Activated CD8-positive, alpha-beta T cell treated with anti-CD3 and anti-CD28 coated beads, Interleukin-2, amount 10 ng/mL, durations not matched to agents 7 days and 5 days (primary cell): ENCODE data around the gene PIGQ. TPM values are rescaled to one million over a fixed set of nuclear protein-coding genes. Genes with fewer than 3 reads are reported as not detected.

ENCODE experiments used
- ATAC-seq: fragments of 150-1000 bp; cut with Tn5 transposase; one replicate; pipeline ENCODE4 v1.10.0; 2021; ENCODE audit warnings: moderate library complexity
- CTCF ChIA-PET: fragments of 350-600 bp; sonication (Branson Sonifier 250); formaldehyde crosslinking; loops from one replicate; lab custom pipeline; 2021; ENCODE audit warnings: antibody characterized with exemption; lab: Charles Lee
- POLR2A ChIA-PET: fragments of 350-600 bp; sonication (Branson Sonifier 250); formaldehyde crosslinking; loops from one replicate; lab custom pipeline; 2021; ENCODE audit warnings: antibody characterized with exemption; lab: Charles Lee
- DNase-seq: peaks from one replicate; pipeline ENCODE4 v3.0.0-alpha.2; 2020
- H3K27ac Mint-ChIP-seq: one replicate; pipeline ENCODE4 v1.8.0; 2021; ENCODE audit warnings: mild to moderate bottlenecking, mixed read lengths
- H3K27me3 Mint-ChIP-seq: one replicate; pipeline ENCODE4 v1.8.0; 2021; ENCODE audit warnings: low read depth, mixed read lengths
- H3K36me3 Mint-ChIP-seq: one replicate; pipeline ENCODE4 v1.8.0; 2021; ENCODE audit warnings: low read depth, mixed read lengths
- H3K4me1 Mint-ChIP-seq: one replicate; pipeline ENCODE4 v1.8.0; 2021; ENCODE audit warnings: low read depth, mixed read lengths
- H3K4me3 Mint-ChIP-seq: one replicate; pipeline ENCODE4 v1.8.0; 2021; ENCODE audit warnings: mild to moderate bottlenecking, mixed read lengths
- H3K9me3 Mint-ChIP-seq: one replicate; pipeline ENCODE4 v1.8.0; 2022; ENCODE audit warnings: mixed read lengths; ENCODE audit not compliant: insufficient read depth
- total RNA-seq, 2 experiments: library from RNA; stranded (reverse); gene quantifications; one replicate each; pipeline ENCODE4 v1.2.3, GENCODE V29; 2021

PIGQ gene
- total RNA-seq, 2 experiments from 2014 or later: 41.2 to 43.0 TPM

DNA sequence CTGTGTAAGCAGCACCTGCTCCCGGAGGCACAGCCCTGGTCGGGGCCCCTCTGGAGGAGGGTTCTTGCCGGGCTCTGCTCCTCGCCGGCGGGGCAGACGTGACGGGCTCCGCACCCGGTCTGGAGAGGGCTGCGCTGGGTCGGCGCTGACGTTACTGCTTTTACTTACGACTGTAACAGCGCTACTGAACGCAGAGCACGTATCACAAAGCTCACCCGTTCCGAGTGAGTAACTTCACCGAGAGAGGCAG, 18.8 kb downstream of the PIGQ start:
- Mint-ChIP-seq H3K4me1 (peaks cover 33% of the 10 kb centered on the region), H3K27ac (peak overlapping the region; percentile 99), H3K27me3 (no peaks in the 10 kb centered on the region), H3K4me3 (peak overlapping the region; percentile 84), H3K36me3 (peaks cover 2% of the 10 kb centered on the region), H3K9me3 (no peaks in the 10 kb centered on the region)
- CTCF ChIA-PET: interaction anchor here (1.1 kb wide), 1 partner anchor 9 kb away, joined by 3 read pairs; no protein-coding TSS in a partner anchor
- ATAC-seq: peak; percentile 13
- DNase-seq: peak; percentile 75
- POLR2A ChIA-PET: interaction anchor here (0.7 to 1.4 kb wide), 6 partner anchors 9 to 1376 kb away, joined by 3 read pairs; partner anchors contain the start of genes METTL26, RPS2 and WFIKKN1

DNA sequence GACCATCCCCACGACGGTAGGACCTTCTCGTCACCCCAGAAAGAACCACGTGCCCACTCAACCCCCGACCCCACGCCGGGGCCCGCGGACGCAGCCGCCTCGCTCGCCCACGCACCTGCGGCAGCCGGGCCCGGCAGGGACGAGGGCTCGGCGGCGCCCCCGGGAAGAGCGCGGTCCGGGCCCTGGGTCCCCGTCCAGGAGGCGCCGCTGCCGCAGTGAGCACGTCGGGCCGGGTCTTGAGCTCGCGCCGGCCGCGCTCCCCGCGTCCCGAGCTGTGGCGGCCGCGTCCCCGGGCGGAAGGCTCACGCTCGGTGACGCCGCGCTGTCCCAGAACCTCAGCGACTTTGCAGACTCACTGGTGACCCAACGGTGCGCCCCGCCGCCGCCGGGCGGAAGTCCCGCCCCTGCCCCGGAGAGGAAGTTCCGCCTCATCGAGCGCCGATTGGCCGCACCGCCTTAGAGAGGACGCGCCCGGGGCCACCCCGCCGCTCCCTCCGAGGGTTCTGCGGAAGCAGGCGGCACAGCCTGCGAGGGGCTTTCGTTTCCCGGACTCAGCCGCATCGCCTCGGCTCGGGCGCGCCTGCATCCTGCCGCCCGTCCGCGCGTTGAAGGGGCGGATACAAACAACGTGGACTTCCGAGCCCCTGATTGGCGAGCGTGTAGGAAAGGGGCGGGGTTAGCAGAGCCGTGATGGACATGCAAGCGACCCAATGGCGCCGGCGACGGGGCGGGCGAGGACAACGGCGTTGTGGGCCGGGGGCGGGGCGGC, 19.3 kb downstream of the PIGQ start:
- DNase-seq (peak; percentile 98), ATAC-seq (peak; percentile 78)
- Mint-ChIP-seq H3K27ac (peak overlapping the region; percentile 99), H3K9me3 (no peaks in the 10 kb centered on the region), H3K27me3 (no peaks in the 10 kb centered on the region), H3K4me3 (peak overlapping the region; percentile 84), H3K36me3 (peaks cover 2% of the 10 kb centered on the region), H3K4me1 (peaks cover 34% of the 10 kb centered on the region)
- POLR2A ChIA-PET: interaction anchor here (0.5 to 1.4 kb wide), 6 partner anchors 9 to 1376 kb away, joined by 3 read pairs; partner anchors contain the start of genes RPS2 and WFIKKN1
- CTCF ChIA-PET: interaction anchor here (1.1 kb wide), 1 partner anchor 10 kb away, joined by 3 read pairs; no protein-coding TSS in a partner anchor

DNA sequence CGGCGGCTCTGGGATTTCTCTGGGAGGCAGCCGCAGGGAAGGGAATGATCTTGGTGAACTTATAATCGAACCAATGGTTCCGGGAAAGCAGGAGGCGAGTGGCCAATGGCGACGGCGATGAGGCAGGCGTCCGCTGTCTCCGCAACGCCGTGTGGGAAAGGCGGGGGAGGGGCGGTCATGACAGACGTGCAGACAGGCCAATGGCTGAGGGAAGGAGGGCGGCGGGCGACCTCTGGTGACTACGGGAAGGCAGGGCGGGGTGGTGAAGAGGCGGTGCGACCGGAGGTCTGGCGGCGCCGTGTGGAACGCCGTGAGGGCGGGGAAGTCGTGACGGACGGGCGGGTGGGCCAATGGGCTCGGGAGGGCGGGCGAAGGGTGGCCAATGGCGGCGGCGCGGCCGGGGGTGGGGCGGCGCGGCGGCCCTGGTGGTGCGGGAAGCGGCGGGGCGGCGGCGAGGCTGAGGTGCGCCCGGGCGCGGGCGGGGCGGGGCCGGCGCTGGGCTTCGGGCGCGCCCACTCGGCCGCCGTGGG, 20.0 kb downstream of the PIGQ start, which contains the start of gene RAB40C:
Gene RAB40C, plus strand, starts transcription at position 409 of the 530 bp plus-strand sequence. CDS start 226 bp downstream, outside the sequence.
- Mint-ChIP-seq H3K36me3 (peaks cover 2% of the 10 kb centered on the region), H3K4me1 (peaks cover 34% of the 10 kb centered on the region), H3K9me3 (no peaks in the 10 kb centered on the region), H3K4me3 (peak within 1 kb of the TSS; percentile 84), H3K27me3 (no peaks in the 10 kb centered on the region), H3K27ac (peak within 1 kb of the TSS; percentile 97)
- ATAC-seq: peak; percentile 90
- ChIA-PET CTCF (no interaction called here), POLR2A (interaction anchor here (1.5 kb wide), 1 partner anchor 20 kb away, joined by 3 read pairs; no protein-coding TSS in a partner anchor)
- DNase-seq: peak; percentile 99

DNA sequence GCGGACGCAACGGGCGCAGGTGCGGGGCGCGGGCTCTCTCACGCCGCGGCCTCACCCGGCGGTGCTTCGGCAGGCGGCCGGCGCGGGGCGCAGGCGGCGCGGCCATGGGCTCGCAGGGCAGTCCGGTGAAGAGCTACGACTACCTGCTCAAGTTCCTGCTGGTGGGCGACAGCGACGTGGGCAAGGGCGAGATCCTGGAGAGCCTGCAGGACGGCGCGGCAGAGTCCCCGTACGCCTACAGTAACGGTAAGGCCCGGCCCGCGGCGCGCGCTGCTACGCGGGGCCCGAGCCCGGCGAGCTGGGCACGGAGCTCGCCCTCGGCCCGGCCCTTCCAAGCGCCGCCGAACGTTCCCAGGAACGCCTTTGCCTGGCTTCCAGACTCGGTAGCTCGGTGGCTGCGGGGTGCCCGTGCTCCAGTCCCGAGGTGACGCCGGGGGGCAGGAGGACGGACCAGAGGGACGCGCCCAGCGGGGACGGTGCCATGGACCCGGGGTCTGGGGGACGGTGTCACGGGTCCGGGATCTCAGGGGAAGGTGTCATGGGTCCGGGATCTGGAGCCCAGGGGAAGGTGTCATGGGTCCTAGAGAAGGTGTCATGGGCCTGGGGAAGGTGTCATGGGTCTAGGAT, 20.5 kb downstream of the PIGQ start:
- DNase-seq (no peak), ATAC-seq (peak; percentile 2)
- H3K4me1 Mint-ChIP-seq: peaks cover 34% of the 10 kb centered on the region
- peak overlapping the region; percentile 65 for H3K27ac Mint-ChIP-seq
- no peaks in the 10 kb centered on the region for H3K9me3 Mint-ChIP-seq
- ChIA-PET POLR2A (interaction anchor here (1.5 kb wide), 1 partner anchor 20 kb away, joined by 3 read pairs; no protein-coding TSS in a partner anchor), CTCF (interaction anchor here (0.6 kb wide), 1 partner anchor 90 kb away, joined by 3 read pairs; the partner anchor contains the start of gene STUB1)
- peak overlapping the region; percentile 79 for H3K4me3 Mint-ChIP-seq
- no peaks in the 10 kb centered on the region for H3K27me3 Mint-ChIP-seq
- peaks cover 2% of the 10 kb centered on the region for H3K36me3 Mint-ChIP-seq

DNA sequence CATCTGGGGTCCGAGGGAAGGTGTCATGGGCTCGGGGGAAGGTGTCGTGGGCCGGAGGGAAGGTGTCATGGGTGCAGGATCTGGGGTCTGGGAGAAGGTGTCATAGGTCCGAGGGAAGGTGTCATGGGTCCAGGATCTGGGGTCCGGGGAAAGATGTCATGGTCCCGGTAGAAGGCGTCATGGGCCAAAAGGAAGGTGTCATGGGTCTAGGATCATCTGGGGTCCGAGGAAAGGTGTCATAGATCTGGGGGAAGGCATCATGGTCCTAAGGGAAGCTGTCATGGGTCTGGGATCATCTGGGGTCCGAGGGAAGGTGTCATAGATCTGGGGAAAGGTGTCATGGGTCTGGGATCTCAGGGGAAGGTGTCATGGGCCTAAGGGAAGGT, 21.0 kb downstream of the PIGQ start:
- no peaks in the 10 kb centered on the region for H3K9me3 Mint-ChIP-seq
- ChIA-PET POLR2A (interaction anchor here (1.5 kb wide), 1 partner anchor 19 kb away, joined by 3 read pairs; no protein-coding TSS in a partner anchor), CTCF (interaction anchor here (0.6 kb wide), 1 partner anchor 89 kb away, joined by 3 read pairs; the partner anchor contains the start of gene STUB1)
- H3K36me3 Mint-ChIP-seq: peaks cover 2% of the 10 kb centered on the region
- H3K27me3 Mint-ChIP-seq: no peaks in the 10 kb centered on the region
- peaks cover 34% of the 10 kb centered on the region for H3K4me1 Mint-ChIP-seq
- H3K4me3 Mint-ChIP-seq: peak overlapping the region; percentile 79
- ATAC-seq (no peak), DNase-seq (no peak)
- peak overlapping the region; percentile 65 for H3K27ac Mint-ChIP-seq

DNA sequence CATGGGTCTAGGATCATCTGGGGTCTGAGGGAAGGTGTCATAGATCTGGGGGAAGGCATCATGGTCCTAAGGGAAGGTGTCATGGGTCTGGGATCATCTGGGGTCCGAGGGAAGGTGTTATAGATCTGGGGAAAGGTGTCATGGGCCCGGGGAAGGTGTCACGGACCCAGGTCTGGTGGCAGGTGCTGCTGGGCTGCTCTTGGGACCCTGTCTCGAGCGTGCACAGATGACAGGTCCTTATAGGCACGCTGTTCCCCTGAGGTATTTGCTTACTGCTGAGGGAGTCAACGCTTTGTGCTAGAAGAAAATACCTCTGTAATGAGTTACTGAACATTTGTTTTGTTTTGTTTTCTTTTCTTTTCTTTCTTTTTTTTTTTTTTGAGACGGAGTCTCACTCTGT, 21.5 kb downstream of the PIGQ start:
- ChIA-PET CTCF (no interaction called here), POLR2A (interaction anchor here (1.5 kb wide), 1 partner anchor 19 kb away, joined by 3 read pairs; no protein-coding TSS in a partner anchor)
- Mint-ChIP-seq H3K27me3 (no peaks in the 10 kb centered on the region), H3K9me3 (no peaks in the 10 kb centered on the region), H3K27ac (peak overlapping the region; percentile 65), H3K4me1 (peaks cover 34% of the 10 kb centered on the region), H3K36me3 (peaks cover 2% of the 10 kb centered on the region), H3K4me3 (peak overlapping the region; percentile 79)
- no peak for ATAC-seq
- DNase-seq: no peak

DNA sequence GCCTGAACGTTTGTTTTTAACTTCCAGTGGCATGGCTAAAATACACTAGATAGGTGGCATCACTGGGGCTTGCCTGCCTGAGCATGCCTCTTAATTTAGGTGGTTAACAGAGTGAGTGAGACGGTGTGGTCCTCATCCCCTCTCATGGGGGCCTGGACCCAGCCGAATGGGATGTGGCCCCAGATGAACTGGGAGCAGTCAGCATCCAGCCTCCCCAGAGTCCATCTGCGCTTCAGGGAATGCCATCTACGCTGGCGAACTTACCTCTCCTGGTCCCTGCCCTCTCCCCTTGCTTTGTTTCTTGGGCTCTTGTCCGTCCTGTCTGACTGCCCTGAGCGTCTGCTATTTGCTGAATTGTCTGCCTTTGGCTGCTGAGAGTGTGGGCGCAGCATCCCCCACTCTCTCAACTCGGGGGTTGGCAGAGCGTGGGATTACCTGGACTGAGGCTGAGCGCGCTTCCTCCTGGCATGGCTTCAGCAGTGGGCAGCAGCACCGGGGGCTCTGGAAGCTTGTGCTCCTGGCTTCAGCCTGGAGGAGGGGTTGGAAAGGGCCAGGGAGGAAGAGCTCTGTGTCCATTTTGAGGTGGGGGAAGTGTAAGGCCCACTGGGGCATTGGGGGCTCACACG, 22.2 kb downstream of the PIGQ start:
- CTCF ChIA-PET: no interaction called here
- Mint-ChIP-seq H3K27ac (no peak overlapping the region), H3K9me3 (no peaks in the 10 kb centered on the region), H3K36me3 (peaks cover 7% of the 10 kb centered on the region), H3K27me3 (no peaks in the 10 kb centered on the region), H3K4me3 (peak overlapping the region; percentile 5), H3K4me1 (peaks cover 34% of the 10 kb centered on the region)
- DNase-seq: no peak
- POLR2A ChIA-PET: no interaction called here
- no peak for ATAC-seq

DNA sequence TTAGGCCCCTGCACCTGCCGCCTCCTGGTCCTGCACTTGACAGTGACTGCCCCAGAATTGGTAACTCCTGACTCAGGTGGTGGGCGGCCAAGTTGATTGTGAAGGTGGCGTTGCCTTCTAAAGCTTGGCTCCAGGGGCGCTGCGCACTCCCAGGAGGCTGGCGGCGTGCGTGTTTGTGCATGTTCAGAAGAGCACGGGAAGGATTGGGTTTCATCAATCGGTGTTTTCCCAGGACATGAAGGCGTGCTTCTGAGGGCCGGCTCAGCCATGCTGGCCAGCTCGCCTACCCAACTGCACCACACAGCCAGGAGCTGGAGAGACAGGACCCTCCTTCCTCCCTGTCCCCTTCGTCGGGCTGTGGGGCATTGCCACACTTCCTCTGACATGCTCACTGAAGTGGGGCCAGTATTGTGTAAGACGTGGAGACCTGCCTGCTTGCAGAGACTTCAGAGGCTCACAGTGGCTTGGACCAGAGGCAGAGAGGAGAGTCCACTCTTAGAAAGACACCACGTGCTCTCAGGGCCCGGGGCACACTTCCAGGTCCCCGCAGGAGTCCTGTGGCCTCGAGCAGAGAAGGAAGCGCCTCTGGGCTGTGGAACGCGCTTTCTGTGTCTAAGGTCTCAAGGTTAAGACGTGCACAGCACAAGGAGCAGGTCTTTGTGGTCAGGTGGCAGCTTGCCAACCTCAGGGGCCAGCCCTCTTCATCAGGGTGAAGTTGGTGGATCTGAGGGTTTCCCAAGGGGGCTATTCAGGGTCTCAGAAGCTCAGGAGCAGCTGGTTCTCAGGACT, 22.9 kb downstream of the PIGQ start:
- no peak overlapping the region for H3K27ac Mint-ChIP-seq
- H3K9me3 Mint-ChIP-seq: no peaks in the 10 kb centered on the region
- ChIA-PET CTCF (no interaction called here), POLR2A (no interaction called here)
- H3K4me3 Mint-ChIP-seq: no peak overlapping the region
- no peaks in the 10 kb centered on the region for H3K27me3 Mint-ChIP-seq
- ATAC-seq (no peak), DNase-seq (no peak)
- H3K4me1 Mint-ChIP-seq: peaks cover 29% of the 10 kb centered on the region
- H3K36me3 Mint-ChIP-seq: peaks cover 5% of the 10 kb centered on the region

DNA sequence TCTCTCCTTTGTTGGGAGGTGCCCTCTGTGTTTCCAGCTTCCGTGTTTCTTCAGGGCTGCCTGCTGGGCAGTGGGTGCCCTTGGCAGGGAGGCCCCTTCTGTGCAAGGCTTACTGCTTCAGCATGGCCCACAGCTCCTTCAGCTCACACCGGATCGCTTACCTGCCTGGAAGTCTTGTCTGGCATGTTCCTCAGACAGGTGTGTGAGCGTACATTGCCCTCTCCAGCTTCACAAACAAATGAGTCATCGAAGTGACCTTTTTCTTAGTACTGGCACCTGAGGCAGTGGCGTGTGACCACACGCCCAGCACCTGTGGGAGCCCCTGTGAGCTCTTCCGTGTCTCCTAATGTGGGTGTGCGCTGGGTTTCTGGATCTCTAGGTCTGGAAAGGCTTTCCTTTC, 23.6 kb downstream of the PIGQ start:
- DNase-seq: no peak
- Mint-ChIP-seq H3K4me3 (no peak overlapping the region), H3K27me3 (no peaks in the 10 kb centered on the region), H3K9me3 (no peaks in the 10 kb centered on the region), H3K4me1 (peaks cover 27% of the 10 kb centered on the region), H3K27ac (peak overlapping the region; percentile 9), H3K36me3 (peaks cover 5% of the 10 kb centered on the region)
- CTCF ChIA-PET: no interaction called here
- POLR2A ChIA-PET: no interaction called here
- no peak for ATAC-seq

DNA sequence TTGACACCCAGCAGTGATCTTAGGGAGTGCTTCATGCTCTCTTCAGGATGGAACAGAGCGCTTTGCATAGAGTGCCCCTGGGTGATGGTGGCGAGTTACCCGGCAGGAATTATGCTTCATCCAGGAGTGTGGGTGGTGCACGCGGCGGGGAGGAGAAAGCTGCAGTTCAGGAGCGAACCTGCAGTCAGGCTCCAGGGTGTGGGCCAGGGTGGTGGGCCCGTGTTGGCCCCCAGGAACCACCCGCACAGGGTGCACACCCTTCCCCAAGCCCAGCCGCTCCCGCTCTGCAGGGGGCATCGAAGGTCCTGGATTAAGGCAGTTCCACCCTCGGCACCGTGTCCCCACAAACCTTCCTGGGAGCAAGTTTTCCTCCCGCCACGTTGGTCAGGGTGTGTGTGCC, 24.0 kb downstream of the PIGQ start:
- ATAC-seq (no peak), DNase-seq (no peak)
- ChIA-PET CTCF (no interaction called here), POLR2A (no interaction called here)
- H3K4me3 Mint-ChIP-seq: no peak overlapping the region
- H3K27ac Mint-ChIP-seq: no peak overlapping the region
- H3K9me3 Mint-ChIP-seq: no peaks in the 10 kb centered on the region
- peaks cover 7% of the 10 kb centered on the region for H3K36me3 Mint-ChIP-seq
- H3K27me3 Mint-ChIP-seq: no peaks in the 10 kb centered on the region
- H3K4me1 Mint-ChIP-seq: peaks cover 27% of the 10 kb centered on the region

DNA sequence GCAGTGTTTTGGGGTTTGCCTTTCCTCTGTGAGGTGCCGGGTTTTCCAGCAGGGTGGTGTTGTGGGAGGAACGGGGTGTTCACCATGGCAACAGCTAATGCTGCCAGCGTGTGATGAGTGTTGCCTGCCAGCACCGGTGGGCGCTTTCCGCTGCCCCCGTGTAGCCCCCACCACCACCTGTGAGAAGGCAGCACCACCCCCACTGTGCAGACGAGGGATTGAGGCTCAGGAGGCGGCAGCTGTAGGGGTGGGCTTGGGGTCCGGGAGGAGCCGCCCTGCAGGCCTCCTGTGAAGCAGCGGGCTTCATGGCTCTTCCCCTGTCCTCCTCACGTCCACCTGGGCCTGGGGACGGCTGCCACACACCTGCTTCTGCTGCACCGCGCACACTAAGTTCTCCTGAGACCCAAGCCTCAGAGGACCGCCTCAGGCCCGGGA, 25.3 kb downstream of the PIGQ start:
- Mint-ChIP-seq H3K9me3 (no peaks in the 10 kb centered on the region), H3K36me3 (peaks cover 9% of the 10 kb centered on the region), H3K4me3 (no peak overlapping the region), H3K27ac (no peak overlapping the region), H3K4me1 (peaks cover 27% of the 10 kb centered on the region), H3K27me3 (no peaks in the 10 kb centered on the region)
- DNase-seq: no peak
- POLR2A ChIA-PET: no interaction called here
- CTCF ChIA-PET: no interaction called here
- no peak for ATAC-seq
